Adrenal gland (tissue), 5 donors: ENCODE results near the gene OR10J5.

Experiments
- POLR2A ChIP-seq, 2 donors: fragments of 450-650 bp; IDR thresholded peaks; one replicate each; pipeline ENCODE4 v1.6.1; 2017; ENCODE audit warnings: antibody characterized with exemption in 2 of 2, mild to moderate bottlenecking in 2 of 2, moderate library complexity in 1 of 2
- TF ChIP-seq, protein P1 (sequence below), 6 experiments: fragments of 450-650 bp in 4 of 6; fragments of 200-600 bp in 2 of 6; sonication (generic) in 1 of 6; IDR thresholded peaks; 1 replicate in 5 of 6; 2 replicates in 1 of 6; pipeline versions ENCODE4 v1.5.1 to v1.8.0; 2016 to 2021; ENCODE audit warnings: antibody characterized with exemption in 6 of 6, mild to moderate bottlenecking in 2 of 6, moderate library complexity in 1 of 6
- donor health status: DM: no; HTN: no; CAD: no.

DNA sequence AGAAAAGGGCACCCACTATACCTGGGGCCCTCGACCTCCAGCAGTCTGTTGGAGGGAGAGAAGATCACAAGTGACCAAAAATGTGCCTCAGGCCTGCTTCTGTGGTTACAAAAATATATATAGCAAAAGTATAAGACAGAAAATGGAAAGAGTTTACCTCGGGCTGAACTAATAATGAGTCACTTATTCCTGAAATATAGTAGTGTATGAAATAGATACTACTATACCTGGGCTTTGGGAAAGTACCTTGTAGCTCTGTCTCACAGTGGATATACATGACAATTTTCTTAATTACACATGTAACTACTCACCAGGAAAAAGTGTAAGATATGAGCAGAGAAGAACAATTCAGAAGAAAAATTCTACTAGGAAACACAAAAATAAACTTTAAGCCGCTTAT is 44.5 kb upstream of the OR10J5 start:
- TF ChIP-seq, protein P1, sequence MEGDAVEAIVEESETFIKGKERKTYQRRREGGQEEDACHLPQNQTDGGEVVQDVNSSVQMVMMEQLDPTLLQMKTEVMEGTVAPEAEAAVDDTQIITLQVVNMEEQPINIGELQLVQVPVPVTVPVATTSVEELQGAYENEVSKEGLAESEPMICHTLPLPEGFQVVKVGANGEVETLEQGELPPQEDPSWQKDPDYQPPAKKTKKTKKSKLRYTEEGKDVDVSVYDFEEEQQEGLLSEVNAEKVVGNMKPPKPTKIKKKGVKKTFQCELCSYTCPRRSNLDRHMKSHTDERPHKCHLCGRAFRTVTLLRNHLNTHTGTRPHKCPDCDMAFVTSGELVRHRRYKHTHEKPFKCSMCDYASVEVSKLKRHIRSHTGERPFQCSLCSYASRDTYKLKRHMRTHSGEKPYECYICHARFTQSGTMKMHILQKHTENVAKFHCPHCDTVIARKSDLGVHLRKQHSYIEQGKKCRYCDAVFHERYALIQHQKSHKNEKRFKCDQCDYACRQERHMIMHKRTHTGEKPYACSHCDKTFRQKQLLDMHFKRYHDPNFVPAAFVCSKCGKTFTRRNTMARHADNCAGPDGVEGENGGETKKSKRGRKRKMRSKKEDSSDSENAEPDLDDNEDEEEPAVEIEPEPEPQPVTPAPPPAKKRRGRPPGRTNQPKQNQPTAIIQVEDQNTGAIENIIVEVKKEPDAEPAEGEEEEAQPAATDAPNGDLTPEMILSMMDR (IDR thresholded peaks at IDR 0.05) = no peak
- TF ChIP-seq POLR2A (IDR thresholded peaks at IDR 0.05) = no peak
